HG03159 (cell line): Measurements from ENCODE around the gene WDSUB1.

Source experiments
- ATAC-seq: cut with Tn5 transposase; IDR thresholded peaks from one replicate; pipeline ENCODE4 v1.9.1; 2021; ENCODE audit warnings: mild to moderate bottlenecking, moderate library complexity; ENCODE audit not compliant: unreplicated experiment

The WDSUB1 gene, protein sequence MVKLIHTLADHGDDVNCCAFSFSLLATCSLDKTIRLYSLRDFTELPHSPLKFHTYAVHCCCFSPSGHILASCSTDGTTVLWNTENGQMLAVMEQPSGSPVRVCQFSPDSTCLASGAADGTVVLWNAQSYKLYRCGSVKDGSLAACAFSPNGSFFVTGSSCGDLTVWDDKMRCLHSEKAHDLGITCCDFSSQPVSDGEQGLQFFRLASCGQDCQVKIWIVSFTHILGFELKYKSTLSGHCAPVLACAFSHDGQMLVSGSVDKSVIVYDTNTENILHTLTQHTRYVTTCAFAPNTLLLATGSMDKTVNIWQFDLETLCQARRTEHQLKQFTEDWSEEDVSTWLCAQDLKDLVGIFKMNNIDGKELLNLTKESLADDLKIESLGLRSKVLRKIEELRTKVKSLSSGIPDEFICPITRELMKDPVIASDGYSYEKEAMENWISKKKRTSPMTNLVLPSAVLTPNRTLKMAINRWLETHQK

DNA sequence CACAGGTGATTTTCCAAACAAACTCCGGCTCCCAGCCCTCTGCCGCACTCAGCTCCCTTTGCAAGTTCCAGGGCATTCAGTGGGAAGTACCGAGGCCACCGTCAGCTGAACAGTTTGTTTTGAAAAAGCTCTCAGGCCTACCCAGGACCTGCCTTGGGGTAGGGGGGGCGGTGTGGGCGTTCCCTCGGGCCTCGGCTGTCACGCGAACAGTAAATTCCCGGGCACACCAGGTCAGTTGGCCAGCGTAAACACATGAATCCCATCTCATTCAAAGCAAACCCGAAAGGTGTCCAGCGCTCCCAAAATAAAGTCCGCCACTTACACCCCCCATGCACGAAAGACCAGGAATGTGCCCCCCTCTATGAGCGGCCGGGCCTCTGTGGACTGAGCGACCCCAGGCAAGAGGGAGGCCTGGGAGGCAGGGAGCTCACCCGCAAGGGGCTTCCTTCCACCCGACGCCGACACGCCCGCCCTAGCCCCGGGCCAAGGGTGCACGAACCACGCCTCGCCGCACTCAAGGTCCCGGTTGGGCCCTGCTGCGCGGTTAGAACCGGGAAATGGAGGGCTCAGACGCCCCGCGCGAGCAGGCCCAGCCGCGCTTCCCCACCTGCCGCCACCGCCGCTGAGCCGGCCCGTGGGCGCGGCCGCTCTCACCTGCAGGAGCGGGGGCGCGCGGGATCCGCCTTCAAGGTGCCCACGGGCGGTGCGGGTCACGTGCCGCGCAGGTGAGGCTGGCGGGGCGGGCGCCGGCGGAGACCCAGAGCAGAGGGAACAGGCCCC, at the start of gene WDSUB1:
WDSUB1 (minus strand) TSS at position 775 of the 780 bp plus-strand sequence. CDS start 3,634 bp downstream, outside the sequence.
- peak; percentile 31 for ATAC-seq

DNA sequence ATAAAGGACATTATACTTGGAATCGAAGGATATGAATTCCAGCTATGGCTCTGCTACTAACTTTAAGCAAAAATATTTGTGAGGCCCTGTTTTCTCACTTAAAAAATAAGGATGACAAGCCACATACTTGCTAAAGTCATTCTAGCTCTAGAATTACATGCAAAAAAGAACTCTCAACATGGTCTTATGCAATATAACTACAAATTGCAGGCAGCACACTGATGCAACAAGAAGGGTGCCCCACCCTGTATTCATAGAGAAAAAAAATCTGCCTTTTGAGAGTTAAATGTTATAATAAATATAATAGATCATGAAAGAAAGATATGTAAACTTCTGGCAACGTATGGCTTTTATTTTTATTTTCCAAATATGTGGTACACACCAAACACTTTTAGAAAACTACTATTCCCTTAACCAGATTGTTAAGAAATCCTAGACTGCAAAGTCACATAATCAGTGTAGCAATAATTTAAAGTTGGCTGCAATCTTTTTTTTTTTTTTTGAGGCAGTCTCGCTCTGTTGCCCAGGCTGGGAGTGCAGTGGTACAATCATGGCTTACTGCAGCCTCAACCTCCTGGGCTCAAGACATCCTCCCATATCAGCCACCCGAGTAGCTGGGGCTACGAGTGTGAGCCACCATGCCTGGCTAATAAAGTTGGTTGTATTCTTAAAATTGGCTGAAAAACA, 40.2 kb upstream of the WDSUB1 start:
- no peak for ATAC-seq

DNA sequence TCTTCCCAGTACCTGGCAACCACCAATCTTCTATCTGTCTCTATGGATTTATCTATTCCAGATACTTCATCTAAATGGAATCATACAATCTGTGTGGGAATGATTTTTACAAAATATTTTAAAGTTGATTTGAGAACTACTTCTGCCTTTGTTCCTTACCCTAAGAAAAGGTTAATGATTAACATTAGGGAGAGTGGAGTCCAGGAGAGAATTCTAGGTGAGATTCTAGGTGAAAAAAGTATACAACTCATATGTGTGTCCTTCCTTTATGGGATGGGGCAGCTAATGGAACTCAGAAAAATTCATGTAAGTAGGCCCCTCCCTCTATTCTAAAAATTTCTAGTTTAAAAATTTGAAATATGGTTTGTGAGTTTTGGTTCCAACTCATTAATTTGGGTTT, 35.9 kb upstream of the WDSUB1 start:
- no peak for ATAC-seq

DNA sequence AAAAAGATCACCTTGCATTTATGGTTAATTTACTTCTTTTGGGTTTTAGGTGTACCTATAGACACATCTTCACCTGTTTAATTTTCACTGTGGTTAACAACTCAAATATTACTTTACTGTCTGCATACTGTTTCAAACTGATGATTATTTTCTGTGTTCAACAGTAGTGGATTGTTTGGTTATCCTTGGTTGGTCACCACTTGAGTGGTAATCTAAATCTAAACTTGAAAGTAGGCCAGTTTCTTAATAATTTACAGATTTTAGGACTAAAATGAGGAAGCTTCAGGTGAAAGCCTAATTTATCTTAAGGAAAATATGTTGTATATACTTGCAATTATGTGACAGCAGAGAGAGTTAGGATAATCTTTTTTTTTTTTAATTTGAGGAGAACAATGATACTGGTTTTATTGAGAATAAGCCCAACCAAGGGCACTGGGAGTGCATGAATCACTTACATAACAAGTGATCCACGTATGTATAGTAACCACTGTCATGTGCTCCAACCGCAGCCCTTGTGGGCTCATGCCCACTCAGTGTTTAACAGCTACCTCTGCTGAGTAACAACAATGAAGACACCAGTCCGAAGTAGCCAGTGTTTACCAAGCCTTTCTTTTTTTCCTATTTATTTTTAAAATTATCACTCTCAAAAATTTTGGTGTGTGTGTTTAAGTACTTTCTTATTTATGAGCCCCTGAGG, 31.0 kb upstream of the WDSUB1 start:
- ATAC-seq = peak; percentile 57

DNA sequence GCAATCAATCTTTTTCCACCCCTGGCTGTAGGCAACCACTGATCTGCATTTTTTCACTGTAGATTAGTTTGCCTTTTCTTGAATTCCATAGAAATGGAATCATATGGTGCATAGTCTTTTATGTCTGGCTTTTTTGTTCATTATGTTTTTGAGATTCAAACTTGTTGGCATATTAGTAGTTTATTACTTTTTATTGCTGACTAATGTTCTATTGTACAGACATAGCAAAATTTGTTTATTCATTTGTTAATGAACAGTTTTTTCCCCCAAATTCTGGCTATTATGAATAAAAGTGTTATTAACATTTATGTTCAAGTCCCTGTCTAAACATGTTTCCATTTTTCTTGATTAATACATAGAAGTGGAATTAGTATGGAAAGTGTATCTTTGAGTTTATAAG, 21.4 kb upstream of the WDSUB1 start:
- no peak for ATAC-seq

DNA sequence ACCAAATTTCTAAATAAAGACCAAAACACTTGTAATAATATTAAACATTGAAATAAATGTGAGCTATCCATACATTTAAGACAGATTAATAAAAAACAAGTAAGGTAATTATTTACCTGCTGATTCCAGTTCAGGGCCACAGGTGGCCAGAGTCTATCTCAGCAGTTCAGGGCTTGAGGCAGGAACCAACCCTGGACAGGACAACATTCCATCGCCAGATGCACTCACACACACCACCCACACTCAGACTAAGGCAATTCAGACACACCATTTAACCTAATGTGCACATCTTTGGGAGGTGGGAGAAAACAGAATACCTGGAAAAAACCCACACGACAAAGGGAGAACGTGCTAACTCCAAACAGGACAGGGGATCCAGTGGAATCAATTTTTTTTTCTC, 14.1 kb upstream of the WDSUB1 start:
- ATAC-seq = no peak

DNA sequence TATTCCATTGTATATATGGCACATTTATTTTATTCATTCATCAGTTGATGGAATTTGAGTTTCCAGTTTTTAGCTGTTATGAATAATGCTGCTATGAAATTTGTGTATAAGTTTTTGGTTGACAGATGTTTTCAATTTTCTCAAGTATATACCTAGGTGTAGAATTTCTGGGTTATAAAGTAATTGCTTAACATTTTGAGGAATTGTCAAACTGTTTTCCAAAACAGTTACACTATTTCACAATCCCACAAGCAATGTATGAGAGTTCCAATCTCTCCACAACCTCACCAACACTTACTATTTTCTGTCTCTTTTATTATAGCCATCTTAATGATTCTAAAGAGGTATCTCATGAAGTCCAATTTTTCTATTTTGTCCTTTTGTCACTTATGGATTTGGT, 12.5 kb upstream of the WDSUB1 start:
- ATAC-seq = no peak

DNA sequence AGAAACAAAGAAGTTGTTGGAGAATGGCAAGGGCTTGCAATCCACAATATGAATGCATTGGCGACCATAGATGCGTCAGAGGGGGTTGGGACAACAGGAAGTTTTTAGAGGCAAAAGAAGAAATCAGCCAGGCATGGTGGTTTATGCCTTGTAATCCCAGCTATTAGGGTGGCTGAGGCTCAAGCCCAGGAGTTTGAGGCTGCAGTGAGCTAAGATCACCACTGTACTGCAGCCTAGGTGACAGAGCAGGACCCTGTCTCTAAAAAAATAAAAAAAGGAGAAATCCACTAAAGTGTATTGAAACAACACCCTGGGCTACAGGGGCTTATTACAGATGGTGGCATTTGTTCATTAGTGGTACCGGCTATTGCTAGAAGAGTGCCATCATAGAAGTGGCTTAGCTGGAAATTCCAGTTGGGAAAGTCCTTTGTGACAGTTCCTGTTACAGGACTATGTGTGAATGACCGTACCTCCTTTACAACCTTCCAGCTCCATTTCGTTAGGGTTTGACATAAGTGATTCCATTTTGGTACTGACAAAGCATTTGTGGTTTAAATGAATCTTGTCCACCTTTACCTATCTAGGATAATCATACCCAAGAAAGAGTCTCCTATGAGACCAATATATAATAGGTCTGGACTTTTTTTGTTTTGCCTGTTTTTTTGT, 10.7 kb upstream of the WDSUB1 start:
- no peak for ATAC-seq

DNA sequence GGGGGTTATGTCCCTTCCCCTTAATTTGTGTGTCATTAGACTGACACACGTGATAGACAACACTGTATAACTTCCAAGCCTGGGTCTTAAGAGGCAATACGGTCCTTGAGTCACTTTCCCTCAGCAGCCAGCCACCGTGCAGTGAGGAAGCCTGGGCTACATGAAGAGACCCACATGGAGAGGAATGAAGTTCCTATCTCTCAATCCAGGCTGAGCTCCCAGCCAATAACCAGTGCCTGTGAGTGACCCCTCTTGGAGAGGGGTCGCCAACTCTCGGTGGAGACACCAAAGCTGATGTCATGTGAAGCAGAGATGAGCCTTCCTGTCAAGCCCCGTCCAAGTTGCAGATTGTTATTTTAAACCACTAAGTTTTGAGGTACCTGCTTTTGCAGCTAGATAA, 5.7 kb upstream of the WDSUB1 start:
- ATAC-seq = no peak

DNA sequence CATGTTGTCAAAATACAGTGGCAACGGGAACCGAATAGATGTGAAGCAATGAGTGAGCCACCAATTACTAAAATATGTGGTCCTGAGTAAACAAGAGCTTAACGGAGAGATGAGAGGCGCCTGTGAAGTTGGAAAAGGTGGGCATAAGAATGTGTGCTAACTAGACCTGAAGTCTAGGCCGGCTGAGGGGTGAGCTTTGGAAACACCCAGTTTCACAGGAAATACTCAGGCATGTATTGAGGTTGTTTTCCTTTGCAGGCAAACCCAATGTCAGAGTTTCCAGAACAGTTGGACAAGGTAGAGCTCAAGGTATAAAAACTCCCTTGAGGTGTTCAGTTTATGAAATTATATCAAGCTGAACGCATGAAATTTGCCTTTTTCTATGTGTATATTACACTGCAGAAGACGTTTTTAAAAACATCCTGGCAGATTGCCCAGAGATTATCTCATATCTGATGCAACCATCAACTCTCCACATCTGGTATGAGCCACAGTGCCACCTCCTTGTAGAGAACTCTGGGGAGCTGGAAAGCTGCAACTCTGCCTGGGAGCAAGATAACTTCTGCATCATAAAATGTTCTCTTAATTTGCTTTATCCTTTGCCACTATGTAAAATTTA, 3.9 kb upstream of the WDSUB1 start:
- no peak for ATAC-seq

DNA sequence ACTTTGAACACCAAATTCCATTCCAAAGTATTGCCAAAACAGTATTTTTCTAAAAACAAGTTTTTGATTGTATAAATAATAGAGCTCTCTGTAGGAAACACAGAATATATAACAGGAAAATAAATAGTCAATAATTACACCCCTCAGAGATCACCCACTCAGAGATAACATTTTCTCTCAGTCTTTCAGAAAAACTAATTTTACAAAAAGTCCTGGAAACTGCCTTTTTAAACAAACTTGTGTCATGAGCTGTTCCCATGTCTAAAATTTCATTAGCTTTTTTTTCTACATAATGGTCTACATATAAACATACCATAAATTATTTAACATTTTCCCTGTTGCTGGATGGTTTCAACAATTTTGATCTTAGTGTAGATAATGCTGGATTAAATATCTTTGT, 1.2 kb upstream of the WDSUB1 start:
- ATAC-seq = no peak

DNA sequence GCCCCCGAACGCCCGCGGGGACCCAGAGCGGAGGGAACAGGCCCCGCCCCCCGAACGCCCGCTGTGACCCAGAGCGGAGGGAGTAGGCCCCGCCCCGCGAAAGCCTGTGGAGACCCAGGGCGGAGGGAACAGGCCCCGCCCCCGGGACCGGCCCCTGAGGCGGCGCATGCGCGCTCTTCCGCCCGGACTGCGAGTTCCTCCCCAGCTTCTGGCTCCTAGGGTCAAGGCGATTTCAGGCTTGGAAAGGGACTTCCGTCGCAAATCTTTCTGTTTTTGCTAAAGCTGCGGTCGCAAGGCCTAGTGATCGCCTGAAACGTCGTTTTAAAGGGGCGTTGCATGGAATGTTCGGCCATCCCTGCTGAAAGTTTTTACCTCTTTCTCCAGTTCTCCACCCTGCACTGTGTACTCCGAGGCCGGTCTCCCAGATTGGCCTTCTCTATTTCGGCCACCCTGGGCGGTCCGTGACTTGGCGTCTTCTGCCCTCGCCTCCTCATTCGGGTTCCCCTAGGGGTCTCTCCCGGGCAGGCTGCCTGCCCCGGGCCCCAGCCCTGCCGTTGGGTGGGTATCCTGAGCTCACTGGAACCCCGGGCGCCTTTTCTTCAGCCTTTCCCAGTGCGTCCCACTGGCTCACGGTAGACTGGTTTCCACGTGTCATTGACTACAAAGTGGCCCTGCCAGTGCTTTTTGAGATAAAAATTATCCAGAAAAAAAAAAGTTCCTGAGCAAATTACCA, 372 bp upstream of the WDSUB1 start:
- ATAC-seq = peak; percentile 92

DNA sequence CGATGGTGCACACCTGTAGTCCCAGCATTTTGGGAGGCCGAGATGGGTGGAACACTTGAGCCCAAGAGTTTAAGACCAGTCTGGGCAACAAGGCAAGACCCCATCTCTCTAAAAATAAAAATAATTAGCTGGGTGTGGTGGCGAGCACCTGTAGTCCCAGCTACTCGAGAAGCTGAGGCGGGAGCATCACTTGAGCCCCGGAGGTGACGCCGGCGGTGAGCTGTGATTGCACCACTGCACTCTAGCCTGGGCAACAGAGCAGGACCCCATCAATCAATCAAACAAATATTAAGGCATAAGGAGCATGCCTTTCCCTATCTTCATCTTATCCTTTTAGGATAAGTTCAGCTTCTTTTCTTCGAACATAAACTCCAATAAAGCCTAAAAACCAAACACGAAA, 1.1 kb downstream of the WDSUB1 start:
- ATAC-seq = no peak

DNA sequence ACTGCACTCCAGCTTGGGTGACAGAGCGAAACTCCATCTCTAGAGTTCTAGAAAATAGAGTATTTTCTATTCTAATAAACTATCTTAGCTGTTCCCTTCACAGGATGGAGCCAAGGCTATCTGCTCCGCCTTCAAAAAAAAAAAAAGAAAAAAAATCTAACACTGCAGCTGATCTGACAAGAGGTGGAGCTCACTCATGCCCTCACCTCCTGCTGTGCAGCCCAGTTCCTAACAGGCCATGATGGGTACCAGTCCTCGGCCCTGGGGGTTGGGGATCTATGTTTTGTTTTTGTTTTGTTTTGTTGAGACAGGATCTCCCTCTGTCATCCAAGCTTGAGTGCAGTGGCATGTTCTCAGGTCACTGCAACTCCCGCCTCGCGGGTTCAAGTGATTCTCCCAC, 3.0 kb downstream of the WDSUB1 start:
- no peak for ATAC-seq

DNA sequence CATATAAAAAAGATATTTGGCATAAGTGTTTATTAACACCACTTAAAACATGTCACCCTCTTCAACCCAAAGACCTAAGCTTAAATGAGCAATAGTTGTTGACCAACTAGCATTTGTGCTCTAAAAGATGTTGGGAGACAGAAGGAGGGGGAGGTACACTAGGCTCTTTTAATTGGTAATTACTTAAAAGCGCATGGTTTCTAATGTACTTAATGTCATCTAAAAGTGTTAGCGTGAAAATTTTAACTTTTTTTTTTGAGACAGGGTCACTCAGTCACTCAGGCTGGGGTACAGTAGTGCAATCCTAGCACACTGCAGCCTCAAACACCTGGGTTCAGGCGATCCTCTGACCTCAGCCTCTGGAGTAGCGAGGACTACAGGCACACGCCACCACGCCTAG, 5.5 kb downstream of the WDSUB1 start:
- ATAC-seq = no peak

DNA sequence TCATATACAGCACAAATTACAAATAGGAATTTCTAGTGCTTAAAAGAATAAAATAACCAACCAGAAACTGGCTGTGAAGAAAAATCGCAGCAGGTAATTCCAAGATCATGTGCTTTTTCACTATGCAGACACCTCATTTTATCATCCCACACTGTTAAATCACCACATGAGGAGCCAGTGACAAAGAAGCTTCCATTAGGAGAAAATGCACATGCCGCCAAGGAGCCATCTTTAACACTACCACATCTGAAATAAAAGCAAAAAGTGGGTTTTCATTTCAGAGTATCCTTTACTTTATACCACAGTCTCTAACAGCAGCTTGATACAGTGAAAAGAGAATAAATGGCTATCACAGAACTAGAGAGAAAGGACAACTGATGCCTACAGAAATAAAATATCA, 6.8 kb downstream of the WDSUB1 start:
- ATAC-seq = no peak

DNA sequence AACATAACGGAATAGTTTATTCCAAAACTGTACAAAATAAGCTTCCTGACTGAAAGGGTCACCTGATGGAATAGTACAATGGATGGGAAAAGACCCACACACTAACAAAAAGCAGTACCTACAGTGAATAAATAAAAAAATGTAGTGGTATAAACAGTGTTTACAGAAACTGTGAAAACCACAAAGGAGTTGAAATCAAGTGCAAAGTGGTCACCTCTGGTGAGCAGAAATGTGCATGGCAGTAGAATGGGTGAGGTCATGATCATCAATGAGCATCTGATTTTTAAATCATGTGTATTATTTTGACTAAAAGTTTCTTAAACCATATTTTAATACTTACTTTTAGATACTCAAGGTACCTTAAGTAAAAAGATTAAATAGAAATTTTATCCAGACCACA, 11.4 kb downstream of the WDSUB1 start:
- no peak for ATAC-seq

DNA sequence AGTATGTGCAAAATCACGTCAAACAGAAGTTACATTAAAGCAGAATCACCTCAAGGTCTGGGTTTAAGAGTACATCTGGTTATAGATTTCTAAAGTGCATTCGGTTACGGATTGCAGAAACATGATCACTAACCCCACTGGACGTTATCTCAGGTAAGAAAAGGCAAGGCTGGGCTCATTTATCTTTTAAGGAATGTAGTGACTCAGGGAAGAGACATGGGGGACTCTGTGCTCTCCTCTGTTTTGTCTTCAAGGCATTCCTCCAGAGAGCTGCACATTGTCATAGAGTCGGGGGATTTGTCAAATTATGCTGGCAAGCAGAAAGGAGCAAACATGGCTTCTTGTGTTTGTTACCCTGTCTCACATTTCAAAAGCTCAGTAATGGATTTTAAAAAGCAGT, 14.3 kb downstream of the WDSUB1 start:
- no peak for ATAC-seq

DNA sequence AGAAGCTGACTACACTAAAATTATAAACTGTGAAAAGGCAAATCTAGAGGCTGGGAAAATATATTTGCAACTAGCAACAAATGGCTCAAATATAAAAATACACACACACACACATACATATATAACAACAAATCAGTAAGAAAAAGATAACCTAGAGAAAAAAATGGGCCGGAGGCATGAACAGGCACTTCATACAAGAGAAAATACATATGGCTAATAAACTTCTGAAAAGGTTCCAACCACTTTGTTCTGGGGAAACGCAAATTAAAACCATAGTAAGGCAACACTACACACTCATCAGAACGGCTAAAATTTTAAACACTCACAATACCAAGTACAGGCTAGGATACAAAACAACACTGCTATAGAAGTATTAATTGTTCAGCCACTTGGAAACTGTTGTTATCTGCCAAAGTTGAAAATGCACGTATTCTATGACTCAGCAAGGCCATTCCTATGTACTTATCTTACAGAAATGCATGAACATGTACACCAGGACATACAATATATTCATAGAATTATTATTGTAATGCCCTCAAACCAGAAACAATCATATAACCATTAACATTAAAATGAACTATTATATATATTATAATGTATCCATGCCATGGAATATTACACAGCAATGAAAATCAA, 15.6 kb downstream of the WDSUB1 start:
- ATAC-seq = no peak
